ENCODE measurements around the gene SESTD1.

Gene SESTD1

DNA sequence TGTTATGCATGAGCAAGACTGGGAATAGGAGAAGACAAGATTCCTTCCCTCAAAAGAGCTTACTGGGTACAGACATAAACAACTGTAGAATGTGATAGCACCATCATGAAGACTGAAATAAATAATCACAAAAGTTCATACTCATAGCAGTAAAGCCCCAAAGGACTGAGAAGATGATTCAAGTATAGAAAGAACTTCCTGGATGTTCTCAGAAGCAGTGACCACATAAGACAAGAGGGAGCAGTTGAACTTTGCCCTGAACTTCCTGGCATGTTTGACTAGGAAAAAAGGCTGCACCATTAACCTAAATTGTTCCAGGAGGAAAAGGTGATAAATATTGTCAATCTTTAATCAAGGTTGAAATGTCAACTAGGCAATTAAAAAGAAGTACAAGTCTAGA, 156.9 kb downstream of the SESTD1 start:
- Histone ChIP-seq H3K4me2 (ENCODE audit: low read depth, low read length, poor library complexity, severe bottlenecking) (peak overlapping the region; percentile 47), H3K36me3 (ENCODE audit: insufficient read depth, low read length) (peaks cover 23% of the 10 kb centered on the region), H2AFZ (ENCODE audit: low read length) (no peak overlapping the region), H3K9ac (ENCODE audit: low read depth, low read length, poor library complexity, severe bottlenecking) (no peak overlapping the region), H3K9me3 (ENCODE audit: insufficient read depth, low read depth, low read length) (no peaks in the 10 kb centered on the region), H3F3A (ENCODE audit: low read depth) (0 out of 2 replicates have a peak, but pooled peaks cover 4% of the 10 kb centered on the region), H3K27me3 (ENCODE audit: insufficient read depth, low read length, poor library complexity, severe bottlenecking) (no peaks in the 10 kb centered on the region), H3K79me2 (ENCODE audit: insufficient read depth, low read length) (no peaks in the 10 kb centered on the region), H3K4me1 (ENCODE audit: insufficient read depth, low read length, poor library complexity, severe bottlenecking) (peaks cover 32% of the 10 kb centered on the region), H3K4me3 (ENCODE audit: low read length, poor library complexity, severe bottlenecking) (no peak overlapping the region), H3K9me2 (replicated peaks; ENCODE audit: low read depth, low read length) (no peaks in the 10 kb centered on the region), H4K20me1 (ENCODE audit: insufficient read depth, low read length, poor library complexity, severe bottlenecking) (no peaks in the 10 kb centered on the region)
- TF ChIP-seq EZH2phosphoT487 (IDR thresholded peaks at IDR 0.05; ENCODE audit: borderline replicate concordance) = no peak
- TF ChIP-seq, protein P1, sequence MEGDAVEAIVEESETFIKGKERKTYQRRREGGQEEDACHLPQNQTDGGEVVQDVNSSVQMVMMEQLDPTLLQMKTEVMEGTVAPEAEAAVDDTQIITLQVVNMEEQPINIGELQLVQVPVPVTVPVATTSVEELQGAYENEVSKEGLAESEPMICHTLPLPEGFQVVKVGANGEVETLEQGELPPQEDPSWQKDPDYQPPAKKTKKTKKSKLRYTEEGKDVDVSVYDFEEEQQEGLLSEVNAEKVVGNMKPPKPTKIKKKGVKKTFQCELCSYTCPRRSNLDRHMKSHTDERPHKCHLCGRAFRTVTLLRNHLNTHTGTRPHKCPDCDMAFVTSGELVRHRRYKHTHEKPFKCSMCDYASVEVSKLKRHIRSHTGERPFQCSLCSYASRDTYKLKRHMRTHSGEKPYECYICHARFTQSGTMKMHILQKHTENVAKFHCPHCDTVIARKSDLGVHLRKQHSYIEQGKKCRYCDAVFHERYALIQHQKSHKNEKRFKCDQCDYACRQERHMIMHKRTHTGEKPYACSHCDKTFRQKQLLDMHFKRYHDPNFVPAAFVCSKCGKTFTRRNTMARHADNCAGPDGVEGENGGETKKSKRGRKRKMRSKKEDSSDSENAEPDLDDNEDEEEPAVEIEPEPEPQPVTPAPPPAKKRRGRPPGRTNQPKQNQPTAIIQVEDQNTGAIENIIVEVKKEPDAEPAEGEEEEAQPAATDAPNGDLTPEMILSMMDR (conservative IDR thresholded peaks at IDR 0.05; ENCODE audit: low read length) = no peak

DNA sequence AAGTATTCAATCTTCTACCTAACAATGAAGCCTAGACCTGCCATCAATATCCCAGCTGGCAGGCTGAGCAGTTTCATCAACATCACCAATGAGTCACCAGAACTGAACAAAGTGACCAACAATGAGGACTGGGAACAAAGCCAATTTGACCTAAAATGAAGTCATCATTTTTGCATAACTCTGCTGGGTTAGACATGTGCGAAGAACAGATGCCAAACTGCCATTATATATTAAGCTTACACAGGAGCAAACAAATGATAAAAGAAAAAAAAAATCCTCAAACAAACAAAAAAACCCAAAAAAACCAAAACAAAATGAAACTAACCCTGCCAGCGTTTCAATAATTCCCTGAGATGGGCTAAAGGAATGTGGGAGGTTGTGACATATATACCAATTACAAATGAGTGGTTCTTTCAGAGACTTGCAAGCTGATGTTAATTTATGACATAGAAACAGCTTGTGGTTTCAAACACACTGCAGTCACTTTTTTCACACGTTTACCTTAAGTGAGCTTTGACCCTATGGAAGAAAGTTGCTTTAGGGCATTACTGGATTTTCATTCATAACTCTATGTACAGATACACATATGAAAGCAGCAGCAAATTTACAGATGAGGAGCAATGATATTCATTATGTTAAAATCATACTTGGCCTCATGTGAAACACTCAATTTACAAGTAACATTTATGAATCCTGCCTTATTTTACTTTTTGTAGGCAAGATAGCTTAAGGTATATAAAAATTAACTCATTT, 157.8 kb downstream of the SESTD1 start:
- H3K4me2 ChIP-seq (ENCODE audit: low read depth, low read length, poor library complexity, severe bottlenecking) = no peak overlapping the region

DNA sequence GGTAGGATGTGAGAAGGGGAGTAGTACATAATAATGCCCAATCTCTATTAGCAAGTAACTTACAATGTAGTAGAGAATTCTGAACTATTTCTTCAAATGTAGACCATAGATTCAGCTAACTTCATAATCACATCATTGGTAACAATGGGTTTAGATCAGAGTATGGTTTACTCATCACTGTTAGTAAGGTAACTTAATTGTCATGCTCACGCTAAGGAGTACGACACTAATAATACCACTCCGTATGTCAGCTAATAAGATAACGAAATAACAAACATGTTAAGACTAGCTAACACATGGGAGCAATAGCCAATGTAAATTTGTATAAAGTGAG, 158.3 kb downstream of the SESTD1 start:
- no peaks in the 10 kb centered on the region for H3K27me3 ChIP-seq (ENCODE audit: insufficient read depth, low read length, poor library complexity, severe bottlenecking)
- no peak overlapping the region for H2AFZ ChIP-seq (ENCODE audit: low read length)
- no peaks in the 10 kb centered on the region for H4K20me1 ChIP-seq (ENCODE audit: insufficient read depth, low read length, poor library complexity, severe bottlenecking)
- H3F3A ChIP-seq (ENCODE audit: low read depth) = 0 out of 2 replicates have a peak, but pooled peaks cover 4% of the 10 kb centered on the region
- TF ChIP-seq EZH2phosphoT487 (IDR thresholded peaks at IDR 0.05; ENCODE audit: borderline replicate concordance) = no peak
- peaks cover 11% of the 10 kb centered on the region for H3K36me3 ChIP-seq (ENCODE audit: insufficient read depth, low read length)
- H3K4me2 ChIP-seq (ENCODE audit: low read depth, low read length, poor library complexity, severe bottlenecking) = no peak overlapping the region
- no peak overlapping the region for H3K9ac ChIP-seq (ENCODE audit: low read depth, low read length, poor library complexity, severe bottlenecking)
- peaks cover 32% of the 10 kb centered on the region for H3K4me1 ChIP-seq (ENCODE audit: insufficient read depth, low read length, poor library complexity, severe bottlenecking)
- H3K4me3 ChIP-seq (ENCODE audit: low read length, poor library complexity, severe bottlenecking) = no peak overlapping the region
- H3K79me2 ChIP-seq (ENCODE audit: insufficient read depth, low read length) = no peaks in the 10 kb centered on the region
- no peaks in the 10 kb centered on the region for H3K9me2 ChIP-seq (replicated peaks; ENCODE audit: low read depth, low read length)
- no peaks in the 10 kb centered on the region for H3K9me3 ChIP-seq (ENCODE audit: insufficient read depth, low read depth, low read length)

More for the DNA sequence above, 157.8 kb downstream of the SESTD1 start:
- Histone ChIP-seq H3K4me1 (ENCODE audit: insufficient read depth, low read length, poor library complexity, severe bottlenecking) (peaks cover 32% of the 10 kb centered on the region), H3K27me3 (ENCODE audit: insufficient read depth, low read length, poor library complexity, severe bottlenecking) (no peaks in the 10 kb centered on the region), H3F3A (ENCODE audit: low read depth) (0 out of 2 replicates have a peak, but pooled peaks cover 4% of the 10 kb centered on the region), H2AFZ (ENCODE audit: low read length) (no peak overlapping the region), H4K20me1 (ENCODE audit: insufficient read depth, low read length, poor library complexity, severe bottlenecking) (no peaks in the 10 kb centered on the region), H3K9me3 (ENCODE audit: insufficient read depth, low read depth, low read length) (no peaks in the 10 kb centered on the region), H3K4me3 (ENCODE audit: low read length, poor library complexity, severe bottlenecking) (no peak overlapping the region), H3K36me3 (ENCODE audit: insufficient read depth, low read length) (peaks cover 14% of the 10 kb centered on the region), H3K79me2 (ENCODE audit: insufficient read depth, low read length) (no peaks in the 10 kb centered on the region), H3K9ac (ENCODE audit: low read depth, low read length, poor library complexity, severe bottlenecking) (no peak overlapping the region), H3K9me2 (replicated peaks; ENCODE audit: low read depth, low read length) (no peaks in the 10 kb centered on the region)
- no peak for TF ChIP-seq EZH2phosphoT487 (IDR thresholded peaks at IDR 0.05; ENCODE audit: borderline replicate concordance)
- TF ChIP-seq, protein P1 (conservative IDR thresholded peaks at IDR 0.05; ENCODE audit: low read length) = no peak

DNA sequence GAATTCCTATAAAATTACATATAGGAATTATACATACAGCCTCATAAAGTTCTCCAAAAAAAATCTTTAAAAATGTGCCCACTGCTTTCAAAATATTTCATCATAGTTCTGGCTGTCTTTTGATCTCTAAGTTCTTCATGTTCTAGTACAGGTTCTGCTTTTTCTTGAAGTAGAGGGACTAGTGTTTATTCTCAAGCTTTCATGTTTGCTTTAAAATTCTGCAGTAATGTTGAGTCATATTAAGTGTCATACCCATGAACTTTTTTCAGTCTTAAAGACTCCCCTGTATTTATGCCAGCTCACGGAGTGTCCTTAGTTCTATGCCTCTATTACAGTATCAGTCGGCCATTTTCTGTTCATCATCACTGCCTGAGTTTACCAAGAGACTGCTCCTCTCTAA, 159.9 kb downstream of the SESTD1 start:
- TF ChIP-seq, protein P1 (conservative IDR thresholded peaks at IDR 0.05; ENCODE audit: low read length) = no peak
- no peak for TF ChIP-seq EZH2phosphoT487 (IDR thresholded peaks at IDR 0.05; ENCODE audit: borderline replicate concordance)
- Histone ChIP-seq H2AFZ (ENCODE audit: low read length) (no peak overlapping the region), H3K4me3 (ENCODE audit: low read length, poor library complexity, severe bottlenecking) (no peak overlapping the region), H3K4me2 (ENCODE audit: low read depth, low read length, poor library complexity, severe bottlenecking) (no peak overlapping the region), H3K27me3 (ENCODE audit: insufficient read depth, low read length, poor library complexity, severe bottlenecking) (no peaks in the 10 kb centered on the region), H3K9me3 (ENCODE audit: insufficient read depth, low read depth, low read length) (no peaks in the 10 kb centered on the region), H3K4me1 (ENCODE audit: insufficient read depth, low read length, poor library complexity, severe bottlenecking) (peaks cover 28% of the 10 kb centered on the region), H4K20me1 (ENCODE audit: insufficient read depth, low read length, poor library complexity, severe bottlenecking) (no peaks in the 10 kb centered on the region), H3K36me3 (ENCODE audit: insufficient read depth, low read length) (peaks cover 6% of the 10 kb centered on the region), H3F3A (ENCODE audit: low read depth) (0 out of 2 replicates have a peak, but pooled peaks cover 4% of the 10 kb centered on the region), H3K79me2 (ENCODE audit: insufficient read depth, low read length) (no peaks in the 10 kb centered on the region), H3K9ac (ENCODE audit: low read depth, low read length, poor library complexity, severe bottlenecking) (no peak overlapping the region), H3K9me2 (replicated peaks; ENCODE audit: low read depth, low read length) (no peaks in the 10 kb centered on the region)

Measured in Loucy (cell line).